Measurements from ENCODE around the gene SCPEP1.
"Not testable (repeated sequence)": the region's sequence is repeated elsewhere in the genome, so short reads cannot be mapped to it uniquely, and the experiment has no call there.

The SCPEP1 gene, protein sequence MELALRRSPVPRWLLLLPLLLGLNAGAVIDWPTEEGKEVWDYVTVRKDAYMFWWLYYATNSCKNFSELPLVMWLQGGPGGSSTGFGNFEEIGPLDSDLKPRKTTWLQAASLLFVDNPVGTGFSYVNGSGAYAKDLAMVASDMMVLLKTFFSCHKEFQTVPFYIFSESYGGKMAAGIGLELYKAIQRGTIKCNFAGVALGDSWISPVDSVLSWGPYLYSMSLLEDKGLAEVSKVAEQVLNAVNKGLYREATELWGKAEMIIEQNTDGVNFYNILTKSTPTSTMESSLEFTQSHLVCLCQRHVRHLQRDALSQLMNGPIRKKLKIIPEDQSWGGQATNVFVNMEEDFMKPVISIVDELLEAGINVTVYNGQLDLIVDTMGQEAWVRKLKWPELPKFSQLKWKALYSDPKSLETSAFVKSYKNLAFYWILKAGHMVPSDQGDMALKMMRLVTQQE

GRCh38 chr17:56977673-56978395, at the start of gene SCPEP1:
Gene SCPEP1 (plus strand): TSS chr17:56978131. CDS start chr17:56978160, 29 bp downstream.
- peak; percentile 75 to 80 for DNase-seq

DNA sequence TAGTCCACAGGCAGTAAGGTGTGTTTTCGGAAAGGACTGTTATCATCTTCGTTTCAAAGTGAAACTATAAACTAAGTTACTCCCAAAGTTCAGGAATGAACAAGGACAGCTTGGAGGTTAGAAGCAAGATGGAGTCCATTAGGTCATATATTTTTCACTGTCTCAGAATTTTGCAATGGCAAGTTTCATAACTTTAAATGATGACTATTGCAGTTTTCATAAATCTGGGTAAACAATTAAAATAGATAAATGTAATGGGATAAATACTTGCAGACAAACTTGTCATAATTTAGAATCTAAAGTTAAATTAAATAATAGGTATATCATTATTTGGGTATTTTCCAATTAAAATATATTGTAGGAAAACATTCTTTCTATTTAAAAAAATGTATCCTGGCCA, 49.3 kb upstream of the SCPEP1 start:
- no peak for DNase-seq

GRCh38 chr17:56929362-56929969, 48.5 kb upstream of the SCPEP1 start:
- no peak for DNase-seq

DNA sequence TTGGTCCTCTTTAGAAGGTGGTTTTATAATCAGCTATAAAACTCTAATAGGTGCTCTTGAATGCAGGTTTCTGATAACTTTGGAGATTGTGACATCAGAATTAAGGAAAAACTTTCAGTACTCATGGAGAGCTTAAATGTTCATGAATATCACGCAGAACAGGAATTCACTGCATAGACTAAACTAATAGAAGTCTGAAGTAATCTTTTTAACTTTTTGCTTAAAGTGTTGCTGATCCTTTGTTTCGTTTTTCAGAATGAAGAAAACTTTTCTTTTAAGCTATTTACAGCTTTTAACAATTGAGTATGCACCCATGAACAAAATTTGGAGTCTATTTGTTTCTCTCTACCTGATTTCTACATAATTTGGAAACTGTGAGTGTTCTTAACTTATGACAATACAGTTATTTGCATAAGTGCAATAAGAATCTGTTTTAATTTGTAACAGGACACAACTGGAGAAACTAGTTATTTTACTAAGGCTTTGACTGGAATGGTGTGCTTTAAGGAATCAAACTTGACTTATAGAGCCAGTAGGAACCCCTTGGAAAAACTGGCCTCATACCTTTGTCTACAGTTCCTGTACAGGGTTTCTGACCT, 47.1 kb upstream of the SCPEP1 start:
- DNase-seq: no peak

DNA sequence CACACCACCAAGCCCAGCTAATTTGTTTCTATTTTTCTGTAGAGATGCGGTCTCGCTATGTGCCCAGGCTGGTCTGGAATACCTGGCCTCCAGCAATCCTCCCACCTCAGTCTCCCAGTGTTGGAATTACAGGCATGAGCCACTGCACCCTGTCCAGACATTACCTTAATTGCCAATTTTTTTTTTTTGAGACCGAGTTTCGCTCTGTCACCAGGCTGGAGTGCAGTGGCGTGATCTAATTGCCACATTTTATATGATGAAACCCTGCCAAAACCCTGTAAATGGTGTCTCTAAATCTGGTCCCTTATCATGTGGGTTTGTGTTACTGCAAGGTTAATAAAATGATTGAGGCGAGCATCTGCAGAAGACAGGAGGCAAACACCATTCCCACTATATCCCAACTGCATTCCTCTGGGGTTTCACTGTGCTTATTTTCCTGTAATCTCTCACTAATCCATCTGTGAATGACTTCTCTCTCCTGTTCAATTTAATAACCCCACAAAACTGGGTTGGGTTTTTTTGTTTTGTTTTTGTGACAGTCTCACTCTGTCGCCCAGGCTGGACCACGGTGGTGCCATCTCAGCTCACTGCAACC, 44.7 kb upstream of the SCPEP1 start:
- DNase-seq: no peak

DNA sequence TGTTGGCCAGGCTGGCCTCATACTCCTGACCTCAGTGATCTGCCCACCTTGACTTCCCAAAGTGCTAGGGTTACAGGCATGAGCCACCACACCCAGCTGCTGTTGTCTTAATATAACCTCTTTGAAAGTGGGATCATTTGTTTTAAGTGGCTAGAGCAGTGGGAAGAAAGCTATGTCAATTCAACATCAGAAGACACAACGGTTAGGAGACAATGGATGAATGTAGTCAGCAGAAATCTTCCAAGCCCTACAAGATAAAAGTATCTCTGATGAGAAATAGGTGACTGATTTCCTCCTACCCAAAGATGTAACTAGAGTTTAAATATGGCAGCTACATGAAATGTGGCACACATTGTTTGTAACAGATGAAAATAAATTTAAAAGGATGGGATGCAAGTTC, 44.1 kb upstream of the SCPEP1 start:
- DNase-seq: no peak

GRCh38 chr17:56934280-56934679, 43.7 kb upstream of the SCPEP1 start:
- DNase-seq: no peak

DNA sequence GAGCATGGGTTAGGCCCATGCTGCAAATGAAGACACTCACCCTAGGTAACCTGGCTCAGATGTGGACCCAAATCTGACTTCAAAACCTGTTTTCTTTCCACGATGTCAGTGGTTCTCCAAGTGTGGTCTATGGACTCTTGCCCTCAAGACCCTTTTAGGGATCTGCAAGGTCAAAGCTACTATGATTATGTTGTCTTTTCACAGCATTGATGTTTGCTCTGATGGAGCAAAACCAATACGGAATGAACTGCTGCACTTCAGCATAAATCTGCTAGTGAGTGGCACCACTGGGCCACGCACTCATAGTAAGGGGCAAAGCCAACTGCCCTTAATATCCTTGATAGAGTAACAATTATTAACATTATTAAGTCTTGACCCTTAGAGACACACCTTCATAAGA, 42.5 kb upstream of the SCPEP1 start:
- DNase-seq: no peak

- DNase-seq: no peak
Observed at GRCh38 chr17:56936697-56937322, 41.1 kb upstream of the SCPEP1 start.

DNA sequence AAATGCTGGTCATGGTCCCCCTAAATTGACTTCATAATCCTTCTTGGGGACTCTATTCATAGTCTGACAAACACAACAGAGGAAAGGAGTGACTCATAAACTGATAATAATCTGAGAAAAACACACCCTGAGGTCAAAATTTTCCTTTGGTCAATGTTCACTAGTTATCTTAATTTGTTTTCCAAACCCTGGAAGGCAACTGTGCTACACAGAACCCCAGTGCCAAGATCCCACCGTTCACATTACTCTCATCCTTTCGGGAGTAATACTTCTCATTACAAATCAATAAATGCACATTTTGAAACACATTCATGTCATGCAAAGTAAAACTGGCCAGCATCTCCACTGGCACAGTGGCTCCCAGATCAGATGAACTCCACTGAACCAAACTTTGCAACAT, 40.2 kb upstream of the SCPEP1 start:
- DNase-seq: no peak

GRCh38 chr17:56938206-56938605, 39.7 kb upstream of the SCPEP1 start:
- DNase-seq: not testable (repeated sequence)

DNA sequence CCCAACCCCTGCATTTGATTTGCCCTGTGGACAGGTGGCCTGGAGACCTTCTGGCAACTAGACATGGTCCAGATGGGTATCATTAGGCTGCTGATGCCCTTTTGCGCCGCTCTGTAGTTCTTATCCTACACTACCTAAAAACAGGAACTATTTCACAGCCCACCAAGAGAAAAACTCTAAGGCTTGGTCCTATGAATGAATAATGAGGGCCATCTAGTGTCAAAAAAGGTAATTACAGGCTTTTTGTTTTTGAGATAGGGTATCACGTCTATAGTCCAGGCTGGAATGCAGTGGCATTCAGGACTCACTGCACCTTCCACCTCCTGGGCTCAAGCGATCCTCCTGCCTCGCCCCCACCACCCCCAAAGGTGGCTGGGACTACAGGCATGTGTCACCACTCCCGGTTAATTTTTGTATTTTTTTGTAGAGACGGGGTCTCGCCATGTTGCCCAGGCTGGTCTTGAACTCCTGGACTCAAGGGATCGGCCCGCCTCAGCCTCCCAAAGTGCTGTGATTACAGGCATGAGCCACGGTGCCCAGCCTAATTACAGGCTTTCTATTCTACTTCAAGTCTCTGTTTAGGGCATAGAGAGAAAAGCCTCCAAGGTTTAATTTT, 38.0 kb upstream of the SCPEP1 start:
- DNase-seq: peak in 1 of 2 experiments; percentile 23

- no peak for DNase-seq
Observed at GRCh38 chr17:56943505-56944125, 34.3 kb upstream of the SCPEP1 start.

DNA sequence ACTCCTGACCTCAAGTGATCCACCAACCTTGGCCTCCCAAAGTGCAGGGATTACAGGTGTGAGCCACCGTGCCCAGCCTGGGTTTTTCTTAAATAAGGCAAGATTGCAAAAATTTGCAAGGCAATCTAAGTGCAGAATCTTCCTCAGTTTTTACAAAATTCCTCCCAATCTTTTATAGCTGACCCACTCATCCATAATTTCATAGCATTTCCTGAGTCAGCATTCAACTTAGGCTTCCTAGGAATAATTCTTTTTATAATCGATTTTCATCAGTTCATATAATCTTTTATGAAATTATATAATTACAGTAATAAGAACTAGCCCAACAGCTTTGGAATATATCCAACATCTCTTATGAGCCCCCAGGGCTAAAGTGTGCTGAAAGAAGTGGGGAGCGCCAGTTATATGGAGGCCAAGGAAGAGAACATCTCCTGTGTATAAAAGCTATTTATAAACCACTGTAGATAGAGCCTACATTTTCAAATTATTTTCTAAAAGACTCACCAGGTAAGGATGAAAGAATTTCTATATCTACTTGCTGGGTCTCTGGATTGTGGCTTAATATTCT, 31.9 kb upstream of the SCPEP1 start:
- DNase-seq: no peak

DNA sequence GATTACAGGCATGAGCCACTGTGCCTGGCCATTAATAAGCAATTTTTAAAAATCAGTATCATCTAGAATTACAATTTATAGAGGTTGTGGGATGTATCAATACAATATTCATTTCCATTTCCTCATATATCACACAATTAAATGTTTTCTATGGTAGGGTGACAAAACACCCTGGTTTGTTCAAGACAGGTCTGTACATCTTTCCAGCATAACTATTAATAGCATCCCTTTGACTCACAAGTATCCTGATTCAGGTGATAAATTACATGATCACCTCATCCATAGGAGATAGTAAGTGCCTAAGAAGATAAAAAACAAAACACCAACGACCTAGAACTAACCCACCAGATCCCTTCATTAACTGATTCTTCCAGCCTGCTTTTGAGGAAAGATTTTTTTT, 30.2 kb upstream of the SCPEP1 start:
- no peak for DNase-seq

GRCh38 chr17:56948491-56948890, 29.4 kb upstream of the SCPEP1 start:
- no peak for DNase-seq

GRCh38 chr17:56949595-56949994, 28.3 kb upstream of the SCPEP1 start:
- no peak for DNase-seq

GRCh38 chr17:56956992-56957391, 20.9 kb upstream of the SCPEP1 start:
- no peak for DNase-seq

DNA sequence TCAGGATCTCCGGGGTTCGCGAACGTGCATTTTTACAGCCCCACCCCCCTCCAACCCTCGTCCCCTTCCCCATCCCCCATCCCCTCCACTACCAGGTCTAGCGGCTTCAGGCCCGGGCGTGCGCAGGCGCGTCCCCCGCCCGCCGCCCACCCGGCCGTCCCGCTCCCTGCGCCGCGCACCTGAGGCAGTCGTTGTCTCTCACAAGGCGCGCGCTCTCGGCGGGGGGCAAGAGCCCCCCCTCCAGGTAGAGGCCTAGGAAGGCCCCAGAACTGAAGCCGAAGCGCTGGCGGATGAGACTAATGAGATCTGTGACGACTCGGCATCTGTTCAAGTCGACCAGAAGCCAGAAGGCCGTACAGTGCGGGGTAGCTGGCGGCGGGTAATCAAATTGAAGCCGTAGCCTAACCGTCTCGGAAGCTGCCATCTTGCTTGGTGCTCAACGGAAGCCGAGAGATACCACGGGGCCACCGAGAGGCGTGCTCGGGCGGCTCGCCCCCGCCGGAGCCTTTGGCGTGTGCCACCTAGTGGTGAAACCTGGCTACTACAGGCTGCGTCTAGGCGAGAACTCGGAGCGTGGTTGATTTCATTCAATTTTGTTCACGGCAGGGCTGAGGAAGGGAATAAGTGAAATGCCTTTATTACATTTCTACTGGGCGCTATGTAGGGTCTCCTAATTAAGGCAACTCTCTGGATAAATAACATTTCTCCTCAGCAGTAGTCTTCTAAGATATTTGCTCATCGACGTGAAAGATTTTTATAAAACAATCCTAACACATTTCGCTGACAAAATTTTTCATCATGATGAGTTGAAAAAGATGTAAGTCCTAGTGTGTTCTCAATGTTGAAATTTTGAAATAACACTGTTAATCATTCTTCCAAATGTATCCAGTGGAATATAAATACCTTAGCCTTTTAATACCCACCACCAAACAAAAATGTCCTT, 17.1 kb upstream of the SCPEP1 start, which contains the start of gene COIL:
Gene COIL, minus strand, starts transcription at position 455 of the 943 bp plus-strand sequence. Its CDS starts 31 bp downstream, at position 424.
- peak; percentile 93 to 96 for DNase-seq

DNA sequence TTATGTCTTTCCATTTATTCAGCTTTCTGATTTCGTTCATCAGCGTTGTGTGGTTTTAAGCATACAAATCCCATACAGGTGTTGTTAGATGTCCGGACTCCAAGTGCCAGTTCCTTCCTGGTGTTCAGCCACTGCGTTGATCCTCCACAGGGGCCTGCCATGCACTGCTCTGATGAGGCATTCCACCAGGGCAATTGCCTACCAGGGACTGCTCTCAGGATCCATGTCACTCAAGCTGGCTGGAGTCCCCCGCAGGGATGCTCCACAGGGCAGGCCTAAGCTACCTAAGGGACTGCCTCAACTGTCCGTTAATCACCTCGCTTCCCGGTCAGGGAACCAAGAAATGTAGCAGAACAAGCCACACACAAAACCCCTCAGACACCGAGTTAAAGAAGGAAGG, 12.7 kb upstream of the SCPEP1 start:
- not testable (repeated sequence) for DNase-seq

Data from NCI-H1930 (cell line).